HFF-Myc (cell line): ENCODE data around the gene BRICD5.

Experiments used
- DNase-seq: peaks from one replicate; pipeline ENCODE4 v3.0.0-alpha.2; 2011; ENCODE audit warnings: low read depth; ENCODE audit errors: extremely low read depth
- H3K4me3 ChIP-seq: replicated peaks from 2 replicates; pipeline ENCODE4 v1.5.1; 2011; ENCODE audit warnings: low read depth, mild to moderate bottlenecking, control low read depth, low read length
- TF ChIP-seq, protein P1 (sequence below): IDR thresholded peaks from 2 replicates; pipeline ENCODE4 v1.5.1; 2012; ENCODE audit warnings: mild to moderate bottlenecking, low read depth, low read length, control low read depth; ENCODE audit errors: missing control alignments

The BRICD5 gene

DNA sequence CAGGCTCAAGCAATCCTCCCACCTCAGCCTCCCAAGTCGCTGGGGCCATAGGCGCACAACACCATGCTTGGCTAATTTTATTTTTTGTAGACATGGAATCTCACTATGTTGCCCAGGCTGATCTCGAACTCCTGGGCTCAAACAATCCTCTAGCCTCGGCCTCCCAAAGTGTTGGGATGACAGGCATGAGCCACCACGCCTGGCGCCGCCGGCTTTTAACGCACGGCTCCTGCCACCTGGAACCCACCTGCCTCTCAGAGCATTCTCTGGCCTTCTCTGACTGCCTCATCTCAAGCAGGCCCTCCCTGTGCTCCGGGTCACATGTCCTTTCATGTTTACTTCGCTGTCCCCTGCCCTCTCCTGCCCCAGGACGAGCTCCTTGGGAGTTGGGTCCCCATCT, 24.6 kb downstream of the BRICD5 start:
- no peak for DNase-seq
- H3K4me3 ChIP-seq = no peak overlapping the region

DNA sequence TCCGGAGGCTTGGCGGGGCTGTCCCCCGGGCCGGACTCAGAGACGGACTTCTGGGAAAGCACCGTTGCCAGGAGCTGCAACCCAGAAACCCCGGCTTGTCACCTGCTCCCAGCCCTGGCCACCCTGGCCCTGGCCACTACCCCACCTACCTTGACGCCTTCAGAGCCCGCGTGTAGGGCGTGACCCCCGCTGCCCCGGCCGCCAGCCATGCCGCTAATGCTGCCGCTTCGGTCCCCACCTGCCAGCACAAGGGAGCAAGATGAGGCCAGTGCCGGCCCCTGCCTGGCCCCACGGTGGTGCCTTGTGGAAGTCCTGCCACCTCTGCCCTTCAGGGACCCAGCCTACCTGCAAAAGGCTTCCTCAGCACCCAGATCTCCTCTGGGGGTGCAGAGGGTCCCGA, 25.7 kb downstream of the BRICD5 start:
- TF ChIP-seq, protein P1, sequence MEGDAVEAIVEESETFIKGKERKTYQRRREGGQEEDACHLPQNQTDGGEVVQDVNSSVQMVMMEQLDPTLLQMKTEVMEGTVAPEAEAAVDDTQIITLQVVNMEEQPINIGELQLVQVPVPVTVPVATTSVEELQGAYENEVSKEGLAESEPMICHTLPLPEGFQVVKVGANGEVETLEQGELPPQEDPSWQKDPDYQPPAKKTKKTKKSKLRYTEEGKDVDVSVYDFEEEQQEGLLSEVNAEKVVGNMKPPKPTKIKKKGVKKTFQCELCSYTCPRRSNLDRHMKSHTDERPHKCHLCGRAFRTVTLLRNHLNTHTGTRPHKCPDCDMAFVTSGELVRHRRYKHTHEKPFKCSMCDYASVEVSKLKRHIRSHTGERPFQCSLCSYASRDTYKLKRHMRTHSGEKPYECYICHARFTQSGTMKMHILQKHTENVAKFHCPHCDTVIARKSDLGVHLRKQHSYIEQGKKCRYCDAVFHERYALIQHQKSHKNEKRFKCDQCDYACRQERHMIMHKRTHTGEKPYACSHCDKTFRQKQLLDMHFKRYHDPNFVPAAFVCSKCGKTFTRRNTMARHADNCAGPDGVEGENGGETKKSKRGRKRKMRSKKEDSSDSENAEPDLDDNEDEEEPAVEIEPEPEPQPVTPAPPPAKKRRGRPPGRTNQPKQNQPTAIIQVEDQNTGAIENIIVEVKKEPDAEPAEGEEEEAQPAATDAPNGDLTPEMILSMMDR = no peak
- no peak overlapping the region for H3K4me3 ChIP-seq
- DNase-seq = no peak

More for the DNA sequence above, 24.6 kb downstream of the BRICD5 start:
- TF ChIP-seq, protein P1 = no peak

DNA sequence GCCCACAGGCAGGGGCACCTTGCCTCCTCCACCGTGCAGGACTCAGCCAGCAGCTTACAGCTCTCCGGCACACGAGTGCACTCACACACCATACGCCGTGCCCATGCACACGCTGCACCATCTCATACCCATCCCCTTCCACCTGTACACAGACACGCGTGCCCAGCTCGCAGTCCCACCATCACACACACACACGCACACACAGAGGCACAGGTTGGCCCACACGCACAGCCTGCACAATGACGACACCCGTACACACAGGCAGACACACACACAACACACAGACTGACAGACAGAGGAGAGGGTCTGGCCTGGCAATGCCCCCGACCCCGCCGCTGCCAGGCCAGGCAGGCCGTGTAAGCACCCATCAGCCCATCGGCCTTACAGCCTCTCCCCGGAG, 26.3 kb downstream of the BRICD5 start:
- DNase-seq = no peak
- TF ChIP-seq, protein P1 = no peak
- H3K4me3 ChIP-seq = no peak overlapping the region

DNA sequence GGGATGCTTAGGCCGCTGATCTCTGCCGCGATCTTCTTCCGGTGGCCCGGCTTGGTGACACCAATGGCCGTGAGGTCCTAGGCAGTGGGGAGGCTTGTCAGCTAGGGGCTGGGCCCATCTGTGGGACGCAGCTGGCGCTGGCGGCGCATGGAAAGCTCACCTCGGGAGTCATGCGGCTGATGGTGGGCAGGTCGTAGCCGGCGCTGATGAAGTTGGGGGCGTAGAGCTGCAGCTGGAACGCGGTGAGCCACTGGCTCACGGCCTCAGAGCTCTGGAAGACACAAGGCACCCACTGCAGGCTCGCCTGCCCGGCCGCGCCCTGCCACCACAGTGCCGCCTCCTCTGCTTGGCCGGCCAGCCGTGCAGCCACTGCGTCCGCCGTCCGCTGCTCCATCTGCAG, 27.0 kb downstream of the BRICD5 start:
- TF ChIP-seq, protein P1 = no peak
- DNase-seq = no peak
- no peak overlapping the region for H3K4me3 ChIP-seq

DNA sequence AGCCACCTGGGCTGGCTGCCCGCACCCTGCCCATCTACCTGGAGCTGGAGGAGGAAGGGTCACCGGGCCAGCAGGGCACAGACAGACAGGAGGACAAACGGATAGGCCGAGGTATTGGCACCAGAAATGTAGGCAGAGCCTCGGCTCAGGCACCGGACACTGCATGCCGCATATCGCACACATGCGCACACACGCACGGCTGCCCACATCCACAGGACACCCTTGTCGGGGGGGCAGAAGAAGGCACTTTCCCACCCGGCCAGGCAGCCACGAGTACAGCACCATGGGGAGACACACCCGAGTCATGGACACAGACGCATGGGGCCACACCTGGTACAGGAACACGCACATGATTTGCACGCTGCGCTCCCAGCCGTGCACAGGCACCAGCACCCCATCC, 28.7 kb downstream of the BRICD5 start:
- TF ChIP-seq, protein P1 = no peak
- no peak for DNase-seq
- H3K4me3 ChIP-seq = no peak overlapping the region

DNA sequence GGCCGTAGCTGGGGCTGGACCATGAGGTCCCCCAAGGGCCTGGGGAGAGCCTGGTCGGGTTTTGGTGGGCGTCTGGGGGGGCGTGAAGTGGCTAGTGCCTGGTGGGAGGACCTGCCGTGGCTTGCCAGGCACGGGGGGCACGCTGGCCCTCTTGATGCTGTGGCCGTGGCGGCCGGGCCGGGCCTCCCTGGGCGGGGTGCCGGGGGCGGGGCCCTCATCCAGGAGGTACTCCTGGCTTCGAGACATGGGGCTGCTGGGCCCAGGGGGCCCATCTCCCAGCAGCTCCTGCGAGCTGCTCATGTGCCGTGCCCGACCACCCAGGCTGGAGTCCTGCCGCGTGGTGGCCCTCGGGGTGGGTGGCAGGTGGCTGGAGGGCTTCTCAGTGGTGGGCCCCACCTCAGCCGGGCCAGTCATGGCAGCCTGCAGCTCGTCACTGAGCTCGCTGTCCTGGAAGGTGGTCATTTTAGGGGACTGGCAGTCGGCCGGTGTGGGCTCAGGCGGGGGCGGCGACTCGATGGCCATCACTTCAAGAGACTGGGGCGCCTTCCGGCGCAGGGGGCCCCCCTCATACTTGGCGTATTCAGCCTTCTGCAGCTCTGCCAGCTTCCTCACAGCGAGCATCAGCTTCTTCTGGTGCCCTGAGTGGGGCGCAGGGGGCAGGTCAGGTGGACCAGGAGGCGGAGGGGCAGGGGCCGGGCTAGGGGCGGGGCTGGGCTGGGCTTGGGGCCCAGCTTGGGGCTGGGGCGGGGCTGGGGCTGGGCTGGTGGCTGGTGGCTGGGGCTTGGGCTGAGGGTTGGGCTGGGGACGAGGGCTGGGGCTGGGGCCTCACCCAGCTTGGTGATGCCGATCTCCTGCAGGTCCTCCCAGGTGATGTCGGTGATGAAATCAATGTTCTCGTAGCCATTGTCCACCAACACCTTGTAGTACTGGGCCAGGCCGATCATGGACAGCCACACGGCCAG, 29.4 kb downstream of the BRICD5 start:
- H3K4me3 ChIP-seq = no peak overlapping the region
- TF ChIP-seq, protein P1 = no peak
- no peak for DNase-seq
